ENCODE data around the gene ATN1.

Gene ATN1

DNA sequence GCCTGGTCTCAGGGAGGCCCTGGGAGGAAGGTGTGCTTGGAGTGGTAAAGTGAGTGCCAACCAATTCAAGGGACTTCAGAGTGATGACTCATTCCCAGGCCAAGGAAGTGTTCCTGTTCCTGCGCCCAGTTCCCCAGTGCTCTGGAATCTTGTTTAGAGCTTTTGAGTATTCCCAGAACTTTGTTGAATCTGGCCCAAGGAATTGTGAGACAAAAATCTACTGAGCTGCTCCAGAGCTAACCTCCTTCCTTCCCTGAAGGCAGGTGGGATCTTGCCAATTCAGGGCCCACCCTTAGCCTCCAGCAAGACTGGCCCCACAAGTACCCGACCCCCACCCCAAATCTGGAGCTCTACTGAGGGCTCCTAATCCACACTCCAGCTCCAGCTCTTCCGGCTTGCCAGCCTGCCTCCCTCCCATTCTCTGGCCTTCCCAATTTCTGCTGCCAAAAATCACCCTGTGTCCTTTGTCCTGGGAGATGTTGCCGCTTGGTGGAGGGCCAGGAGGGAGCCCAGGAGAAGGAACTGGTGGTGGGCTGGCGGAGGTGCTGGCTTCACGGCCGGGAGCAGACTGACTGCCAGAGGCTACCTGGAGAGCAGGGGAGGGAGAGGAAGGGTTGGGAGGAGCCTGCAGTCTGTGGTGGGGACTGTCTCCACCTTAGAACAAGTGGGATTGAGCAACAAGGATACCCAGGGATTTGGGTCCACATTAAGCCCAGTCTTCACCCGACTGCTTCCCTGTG, 2.0 kb upstream of the ATN1 start:
- DNase-seq (ENCODE audit: low spot score) = no peak
- TF ChIP-seq, protein P1, sequence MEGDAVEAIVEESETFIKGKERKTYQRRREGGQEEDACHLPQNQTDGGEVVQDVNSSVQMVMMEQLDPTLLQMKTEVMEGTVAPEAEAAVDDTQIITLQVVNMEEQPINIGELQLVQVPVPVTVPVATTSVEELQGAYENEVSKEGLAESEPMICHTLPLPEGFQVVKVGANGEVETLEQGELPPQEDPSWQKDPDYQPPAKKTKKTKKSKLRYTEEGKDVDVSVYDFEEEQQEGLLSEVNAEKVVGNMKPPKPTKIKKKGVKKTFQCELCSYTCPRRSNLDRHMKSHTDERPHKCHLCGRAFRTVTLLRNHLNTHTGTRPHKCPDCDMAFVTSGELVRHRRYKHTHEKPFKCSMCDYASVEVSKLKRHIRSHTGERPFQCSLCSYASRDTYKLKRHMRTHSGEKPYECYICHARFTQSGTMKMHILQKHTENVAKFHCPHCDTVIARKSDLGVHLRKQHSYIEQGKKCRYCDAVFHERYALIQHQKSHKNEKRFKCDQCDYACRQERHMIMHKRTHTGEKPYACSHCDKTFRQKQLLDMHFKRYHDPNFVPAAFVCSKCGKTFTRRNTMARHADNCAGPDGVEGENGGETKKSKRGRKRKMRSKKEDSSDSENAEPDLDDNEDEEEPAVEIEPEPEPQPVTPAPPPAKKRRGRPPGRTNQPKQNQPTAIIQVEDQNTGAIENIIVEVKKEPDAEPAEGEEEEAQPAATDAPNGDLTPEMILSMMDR (IDR thresholded peaks at IDR 0.05; ENCODE audit: extremely low read depth, missing control alignments) = no peak

DNA sequence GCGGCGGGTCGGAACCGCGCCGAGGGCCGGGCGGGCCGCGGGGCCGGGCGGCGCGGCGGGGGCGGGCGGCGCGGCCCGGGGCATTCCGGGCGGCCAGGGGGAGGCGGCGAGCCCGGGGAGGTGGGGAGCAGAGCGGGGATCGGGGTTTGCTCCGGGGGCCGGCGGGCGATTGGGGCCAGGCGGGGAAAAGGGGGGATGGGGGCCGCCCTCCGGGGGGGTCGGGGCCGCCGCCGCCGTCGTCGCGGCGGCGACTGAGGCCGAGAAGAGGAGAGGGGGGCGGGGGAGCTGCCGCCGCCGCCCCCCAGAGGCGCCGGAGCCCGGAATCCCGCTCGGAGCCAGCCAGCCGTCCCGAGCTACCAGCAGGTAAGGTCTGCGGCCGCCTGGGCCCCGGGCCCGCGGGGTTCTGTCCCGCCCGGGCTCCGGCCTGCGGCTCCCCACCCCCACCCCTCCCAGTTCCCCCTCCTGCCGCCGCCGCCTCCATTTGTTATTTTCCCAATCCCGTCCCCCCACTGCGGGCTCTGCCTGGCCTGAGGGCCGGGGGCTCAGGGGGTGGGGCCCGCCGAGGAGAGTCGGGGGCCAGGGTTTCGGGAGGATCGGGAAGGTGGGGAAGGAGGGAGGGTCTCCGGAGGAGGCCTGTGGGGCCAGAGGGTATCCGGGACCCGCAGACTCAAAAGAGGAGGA, 403 bp downstream of the ATN1 start:
- peak; percentile 73 for DNase-seq (ENCODE audit: low spot score)
- TF ChIP-seq, protein P1 (IDR thresholded peaks at IDR 0.05; ENCODE audit: extremely low read depth, missing control alignments) = no peak

DNA sequence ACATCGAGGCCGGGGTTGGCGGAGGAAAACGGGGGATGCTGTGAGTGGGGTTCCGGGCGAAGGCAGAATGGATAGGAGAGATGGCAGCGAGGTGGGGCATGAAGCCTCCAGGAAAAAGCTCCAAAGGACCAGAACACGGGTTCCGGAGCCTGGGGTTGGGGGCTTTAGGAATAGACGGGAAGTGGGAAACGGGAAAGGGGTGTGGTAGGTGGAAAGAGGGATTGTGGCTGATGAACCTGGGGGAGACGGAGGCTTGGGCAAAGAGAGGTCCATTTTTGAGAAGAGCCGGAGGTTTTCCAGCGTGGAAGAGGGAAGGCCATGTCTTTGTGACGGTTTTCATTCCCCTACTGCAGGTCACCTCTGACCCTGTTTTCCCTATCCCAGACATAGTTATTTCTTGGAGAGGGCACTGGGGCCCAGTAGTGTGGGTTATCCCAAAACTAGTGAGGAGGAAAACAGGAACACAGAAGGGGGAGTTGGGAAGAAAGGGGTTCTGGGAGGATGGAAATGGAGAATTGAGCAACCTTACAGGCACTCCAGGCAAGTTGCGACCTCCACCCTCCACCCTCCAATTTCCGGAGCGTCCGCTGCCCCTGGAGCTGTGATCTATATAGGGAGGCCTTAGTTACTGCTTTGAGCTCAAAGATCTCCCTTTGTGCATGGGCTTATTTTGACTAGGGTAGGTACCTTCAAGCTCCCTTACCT, 1.1 kb downstream of the ATN1 start:
- TF ChIP-seq, protein P1 (IDR thresholded peaks at IDR 0.05; ENCODE audit: extremely low read depth, missing control alignments) = no peak
- DNase-seq (ENCODE audit: low spot score) = no peak

DNA sequence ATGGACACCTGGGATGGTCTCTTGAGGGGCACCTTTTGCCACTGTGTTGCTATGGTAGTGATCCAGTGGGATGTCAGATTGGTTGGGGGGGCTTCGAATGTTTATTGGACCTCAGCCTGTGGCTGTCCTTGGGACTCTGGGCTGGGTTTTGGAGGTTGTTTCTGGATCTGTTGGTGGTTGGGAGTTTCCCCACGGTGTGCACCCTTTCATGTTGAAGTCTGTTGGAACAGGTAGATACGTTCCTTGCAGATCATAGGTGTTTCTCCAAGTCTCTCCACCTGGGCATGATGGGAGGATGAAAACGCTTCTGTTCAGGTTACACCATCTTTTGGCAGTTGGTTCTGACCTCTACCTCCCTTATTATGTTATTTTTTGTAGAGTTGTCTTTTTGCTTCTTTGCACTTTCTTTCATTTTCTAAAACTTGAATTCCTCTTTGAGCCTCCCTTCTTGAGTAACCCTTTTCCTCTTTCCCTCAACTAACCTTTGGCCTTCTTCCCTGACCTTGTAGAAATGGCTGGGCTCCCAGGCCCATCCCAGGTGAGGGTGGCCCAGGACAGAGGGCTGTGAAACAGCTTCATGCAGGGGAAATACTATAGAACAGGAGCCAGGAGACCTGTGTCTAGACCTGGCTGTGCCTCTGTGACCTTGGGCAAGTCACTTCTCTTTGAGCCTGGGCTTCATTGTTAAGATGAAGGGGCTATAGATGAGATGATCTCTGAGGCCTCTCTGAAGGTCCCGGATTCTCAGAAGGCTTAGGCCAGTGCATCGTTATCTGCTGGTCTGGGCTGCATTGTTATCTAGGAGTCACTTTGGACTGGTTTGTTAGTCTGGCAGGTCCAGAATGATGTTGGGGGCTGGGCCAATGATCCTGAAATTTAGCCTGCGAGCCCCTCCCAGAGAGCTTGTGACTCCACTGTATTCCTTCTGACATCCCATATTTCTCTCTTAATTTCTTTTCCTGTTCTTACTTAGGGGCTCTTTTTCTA, 2.0 kb downstream of the ATN1 start:
- DNase-seq (ENCODE audit: low spot score) = no peak
- TF ChIP-seq, protein P1 (IDR thresholded peaks at IDR 0.05; ENCODE audit: extremely low read depth, missing control alignments) = no peak

DNA sequence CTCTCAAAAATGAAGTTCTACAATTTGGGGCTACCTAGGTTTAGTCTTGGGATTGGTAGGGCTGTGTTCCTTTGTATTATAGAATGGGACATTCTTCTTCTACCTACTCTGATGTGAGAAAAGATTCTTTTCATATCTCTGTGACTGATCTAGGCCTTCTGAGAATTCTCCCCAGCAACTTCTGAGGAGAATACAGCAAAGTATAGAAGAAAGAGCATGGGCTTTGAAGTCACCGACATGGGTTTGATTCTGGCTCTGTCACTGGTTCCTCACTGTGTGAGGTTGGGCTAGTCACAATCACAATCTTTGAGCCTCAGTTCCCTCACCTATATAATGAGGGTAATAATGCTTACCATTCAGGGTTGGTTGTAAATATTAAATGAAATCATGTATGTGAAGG, 5.0 kb downstream of the ATN1 start:
- DNase-seq (ENCODE audit: low spot score) = no peak
- TF ChIP-seq, protein P1 (IDR thresholded peaks at IDR 0.05; ENCODE audit: extremely low read depth, missing control alignments) = no peak

DNA sequence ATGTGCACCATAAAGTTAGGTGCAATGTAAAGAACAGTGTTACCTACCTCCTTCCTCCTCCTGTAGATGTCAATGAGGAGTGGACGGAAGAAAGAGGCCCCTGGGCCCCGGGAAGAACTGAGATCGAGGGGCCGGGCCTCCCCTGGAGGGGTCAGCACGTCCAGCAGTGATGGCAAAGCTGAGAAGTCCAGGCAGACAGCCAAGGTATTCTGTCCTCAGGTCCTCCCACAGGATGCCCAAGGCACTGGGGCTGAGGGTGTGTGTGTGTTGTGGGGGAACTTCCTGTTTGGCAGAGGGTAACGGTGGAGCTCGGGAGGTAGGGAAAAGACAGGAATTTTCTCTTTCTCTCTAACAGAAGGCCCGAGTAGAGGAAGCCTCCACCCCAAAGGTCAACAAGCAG, 6.4 kb downstream of the ATN1 start:
- no peak for DNase-seq (ENCODE audit: low spot score)
- TF ChIP-seq, protein P1 (IDR thresholded peaks at IDR 0.05; ENCODE audit: extremely low read depth, missing control alignments) = no peak
